OCI-LY1 (cell line): ENCODE measurements around the gene NRG2.

ENCODE experiments used
- H2AFZ ChIP-seq: fragments of 200-600 bp; sonication (generic), shearing (Covaris generic); 2 replicates; pipeline ENCODE4 v1.6.0; 2014; ENCODE audit warnings: antibody characterized with exemption, mild to moderate bottlenecking, low read length
- H3F3A ChIP-seq: fragments of 200-600 bp; sonication (generic), shearing (Covaris generic); 2 replicates; pipeline ENCODE4 v1.6.0; 2014; ENCODE audit warnings: mild to moderate bottlenecking, antibody characterized with exemption, low read length, moderate library complexity; ENCODE audit not compliant: insufficient read depth
- H3K27ac ChIP-seq: fragments of 200-600 bp; sonication (generic); 2 replicates; pipeline ENCODE4 v1.5.1; 2014; ENCODE audit warnings: low read length, mixed run types, mild to moderate bottlenecking, low read depth; ENCODE audit not compliant: poor library complexity, severe bottlenecking
- H3K27me3 ChIP-seq: fragments of 200-600 bp; sonication (generic); 2 replicates; pipeline ENCODE4 v1.6.0; 2014; ENCODE audit warnings: antibody characterized with exemption, mild to moderate bottlenecking, low read length, moderate library complexity; ENCODE audit not compliant: insufficient read depth
- H3K36me3 ChIP-seq: fragments of 200-600 bp; sonication (generic); 2 replicates; pipeline ENCODE4 v1.6.1; 2014; ENCODE audit warnings: mild to moderate bottlenecking, antibody characterized with exemption, low read length, moderate library complexity, mixed read lengths; ENCODE audit not compliant: insufficient read depth
- H3K4me1 ChIP-seq: fragments of 200-600 bp; sonication (generic); 2 replicates; pipeline ENCODE4 v1.5.1; 2014; ENCODE audit warnings: mild to moderate bottlenecking, low read length, moderate library complexity; ENCODE audit not compliant: insufficient read depth, severe bottlenecking
- H3K4me2 ChIP-seq: fragments of 200-600 bp; sonication (generic), shearing (Covaris generic); 2 replicates; pipeline ENCODE4 v1.6.1; 2014; ENCODE audit warnings: low read length
- H3K4me3 ChIP-seq: fragments of 200-600 bp; sonication (generic); 2 replicates; pipeline ENCODE4 v1.5.1; 2014; ENCODE audit warnings: low read length, low read depth, mild to moderate bottlenecking, mixed read lengths; ENCODE audit not compliant: poor library complexity, severe bottlenecking
- H3K79me2 ChIP-seq: fragments of 200-600 bp; shearing (Covaris generic); 2 replicates; pipeline ENCODE4 v1.6.1; 2016; ENCODE audit warnings: mixed run types, low read length, mixed read lengths; ENCODE audit not compliant: insufficient read depth
- H3K9ac ChIP-seq: fragments of 200-600 bp; sonication (generic), shearing (Covaris generic); 2 replicates; pipeline ENCODE4 v1.6.1; 2014; ENCODE audit warnings: mild to moderate bottlenecking, low read length, mixed read lengths
- H3K9me2 ChIP-seq: fragments of 200-600 bp; sonication (generic), shearing (Covaris generic); 2 replicates; pipeline ENCODE4 v1.6.1; 2014; ENCODE audit warnings: low read depth, mild to moderate bottlenecking, low read length, mixed read lengths
- H3K9me3 ChIP-seq: fragments of 200-600 bp; shearing (Covaris generic); 2 replicates; pipeline ENCODE4 v1.6.1; 2014; ENCODE audit warnings: low read length, mixed read lengths
- H4K20me1 ChIP-seq: fragments of 200-600 bp; sonication (generic), shearing (Covaris generic); 2 replicates; pipeline ENCODE4 v1.6.0; 2016; ENCODE audit warnings: mild to moderate bottlenecking, low read length; ENCODE audit not compliant: insufficient read depth
- EZH2 ChIP-seq: fragments of 200-600 bp; sonication (generic), shearing (Covaris generic); IDR thresholded peaks from 2 replicates; pipeline ENCODE4 v1.8.0; 2017; ENCODE audit warnings: borderline replicate concordance, mixed run types, mild to moderate bottlenecking, antibody characterized with exemption, low read length, moderate library complexity, mixed read lengths
- TF ChIP-seq, protein P1 (sequence below): fragments of 200-600 bp; sonication (generic), shearing (Covaris generic); IDR thresholded peaks from 2 replicates; pipeline ENCODE4 v1.5.1; 2017; ENCODE audit warnings: mild to moderate bottlenecking, antibody characterized with exemption, low read length, moderate library complexity, mixed read lengths

NRG2 gene

DNA sequence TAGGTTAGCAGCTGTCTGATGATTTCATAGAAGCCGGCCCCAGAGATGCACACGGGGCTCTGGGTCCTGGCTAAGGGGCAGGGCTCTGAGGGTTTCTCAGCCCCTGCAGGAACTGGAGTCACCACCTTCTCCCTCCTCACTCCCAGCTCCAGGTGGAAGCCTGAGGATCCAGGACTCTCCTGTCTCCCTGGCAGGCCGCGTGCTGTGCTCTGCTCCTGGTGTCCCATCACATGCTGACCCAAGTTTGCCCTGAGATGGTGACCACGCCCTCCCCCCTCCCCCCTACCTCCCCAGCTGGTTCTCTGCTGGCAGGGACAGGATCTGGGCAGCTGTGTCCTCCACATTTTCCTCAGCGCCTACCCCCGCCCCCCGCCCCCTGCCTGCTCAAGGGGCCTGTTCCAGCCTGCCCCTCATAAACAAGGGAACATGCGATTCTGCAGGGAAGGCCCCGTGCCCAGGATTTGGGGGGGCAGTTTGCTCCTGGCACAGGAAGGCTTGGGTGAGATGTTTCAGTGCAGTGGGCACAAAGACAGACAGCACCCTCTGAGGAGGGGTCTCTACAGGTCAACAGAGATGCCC lies 160.0 kb downstream of the NRG2 start:
- no peak overlapping the region for H3K9ac ChIP-seq
- peaks cover 10% of the 10 kb centered on the region; the same call in 1 of the 2 replicates for H3K27me3 ChIP-seq
- H3K9me2 ChIP-seq = no peaks in the 10 kb centered on the region
- no peaks in the 10 kb centered on the region for H4K20me1 ChIP-seq
- H3K4me3 ChIP-seq = no peak overlapping the region
- H3K4me1 ChIP-seq = no peaks in the 10 kb centered on the region
- H3K9me3 ChIP-seq = no peaks in the 10 kb centered on the region
- H3F3A ChIP-seq = no peaks in the 10 kb centered on the region
- TF ChIP-seq EZH2 = no peak
- TF ChIP-seq, protein P1, sequence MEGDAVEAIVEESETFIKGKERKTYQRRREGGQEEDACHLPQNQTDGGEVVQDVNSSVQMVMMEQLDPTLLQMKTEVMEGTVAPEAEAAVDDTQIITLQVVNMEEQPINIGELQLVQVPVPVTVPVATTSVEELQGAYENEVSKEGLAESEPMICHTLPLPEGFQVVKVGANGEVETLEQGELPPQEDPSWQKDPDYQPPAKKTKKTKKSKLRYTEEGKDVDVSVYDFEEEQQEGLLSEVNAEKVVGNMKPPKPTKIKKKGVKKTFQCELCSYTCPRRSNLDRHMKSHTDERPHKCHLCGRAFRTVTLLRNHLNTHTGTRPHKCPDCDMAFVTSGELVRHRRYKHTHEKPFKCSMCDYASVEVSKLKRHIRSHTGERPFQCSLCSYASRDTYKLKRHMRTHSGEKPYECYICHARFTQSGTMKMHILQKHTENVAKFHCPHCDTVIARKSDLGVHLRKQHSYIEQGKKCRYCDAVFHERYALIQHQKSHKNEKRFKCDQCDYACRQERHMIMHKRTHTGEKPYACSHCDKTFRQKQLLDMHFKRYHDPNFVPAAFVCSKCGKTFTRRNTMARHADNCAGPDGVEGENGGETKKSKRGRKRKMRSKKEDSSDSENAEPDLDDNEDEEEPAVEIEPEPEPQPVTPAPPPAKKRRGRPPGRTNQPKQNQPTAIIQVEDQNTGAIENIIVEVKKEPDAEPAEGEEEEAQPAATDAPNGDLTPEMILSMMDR = no peak
- no peaks in the 10 kb centered on the region for H3K79me2 ChIP-seq
- no peak overlapping the region for H2AFZ ChIP-seq
- no peak overlapping the region for H3K4me2 ChIP-seq
- no peaks in the 10 kb centered on the region for H3K36me3 ChIP-seq
- no peak overlapping the region for H3K27ac ChIP-seq

DNA sequence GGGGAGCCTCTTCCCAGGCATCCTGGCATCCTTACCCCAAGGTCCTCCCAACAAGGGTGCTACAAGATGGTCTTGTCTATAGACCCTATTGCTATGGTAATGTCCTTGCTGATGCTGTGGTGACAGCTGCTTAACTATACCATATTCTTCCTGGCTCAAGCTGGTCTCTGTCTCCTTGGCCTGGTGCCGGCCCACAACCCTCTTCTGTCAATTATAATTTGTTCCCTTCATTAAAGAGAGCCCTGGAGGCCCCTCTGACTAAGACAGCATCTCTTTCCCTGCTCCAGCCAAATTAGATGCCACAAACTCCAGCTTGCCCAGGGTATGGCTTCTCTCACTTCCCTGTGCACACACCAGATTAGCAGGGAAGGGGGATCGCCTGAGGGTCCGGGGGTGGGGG lies 160.8 kb downstream of the NRG2 start:
- no peak for TF ChIP-seq EZH2
- TF ChIP-seq, protein P1 = no peak
- Histone ChIP-seq H3K79me2 (no peaks in the 10 kb centered on the region), H3K27ac (no peak overlapping the region), H3K4me2 (no peak overlapping the region), H3K9me3 (no peaks in the 10 kb centered on the region), H3K9me2 (no peaks in the 10 kb centered on the region), H3K27me3 (peaks cover 13% of the 10 kb centered on the region; the same call in 1 of the 2 replicates), H3F3A (no peaks in the 10 kb centered on the region), H3K9ac (no peak overlapping the region), H3K36me3 (no peaks in the 10 kb centered on the region), H3K4me1 (no peaks in the 10 kb centered on the region), H4K20me1 (no peaks in the 10 kb centered on the region), H3K4me3 (no peak overlapping the region), H2AFZ (no peak overlapping the region)

DNA sequence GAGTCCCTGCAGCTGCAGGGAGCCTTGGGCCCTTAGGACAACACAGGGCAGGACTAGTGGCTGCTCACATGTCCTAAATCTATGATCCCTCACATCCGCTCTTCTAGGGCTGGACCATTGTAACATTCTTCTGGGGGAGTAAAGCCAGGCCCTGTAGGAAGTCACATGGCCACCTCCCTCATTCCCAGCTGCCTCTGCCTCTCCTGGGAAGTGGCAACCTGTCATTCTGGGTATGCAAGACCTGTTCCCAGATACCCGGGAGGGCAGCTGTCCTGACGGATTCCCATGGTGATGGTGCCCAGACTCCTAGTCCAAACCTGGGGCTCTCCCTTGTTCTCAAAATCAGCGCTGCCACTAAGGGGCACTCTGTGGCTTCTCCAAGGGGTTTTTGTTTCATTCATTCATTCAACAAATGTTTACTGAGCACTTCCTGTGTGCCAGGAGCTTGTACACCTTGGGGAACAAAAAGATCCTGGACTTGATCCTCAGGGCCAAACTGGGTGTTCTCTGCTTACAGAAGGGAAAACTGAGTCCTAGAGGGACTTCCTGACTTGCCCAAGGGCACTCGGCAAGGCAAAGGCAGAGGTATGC lies 161.9 kb downstream of the NRG2 start:
- Histone ChIP-seq H3K27ac (no peak overlapping the region), H3K4me2 (no peak overlapping the region), H3F3A (no peaks in the 10 kb centered on the region), H4K20me1 (no peaks in the 10 kb centered on the region), H3K36me3 (no peaks in the 10 kb centered on the region), H3K9ac (no peak overlapping the region), H3K79me2 (no peaks in the 10 kb centered on the region), H3K4me3 (no peak overlapping the region), H3K9me2 (no peaks in the 10 kb centered on the region), H3K4me1 (no peaks in the 10 kb centered on the region), H3K27me3 (peaks cover 14% of the 10 kb centered on the region; the same call in 1 of the 2 replicates), H3K9me3 (no peaks in the 10 kb centered on the region), H2AFZ (no peak overlapping the region)
- no peak for TF ChIP-seq EZH2
- TF ChIP-seq, protein P1 = no peak
